Thyroid gland (tissue), 4 donors: ENCODE results near the gene HSPA12A.

ENCODE experiments used
- POLR2A ChIP-seq, 2 donors: fragments of 450-650 bp; IDR thresholded peaks; one replicate each; pipeline ENCODE4 v1.6.1; 2017; ENCODE audit warnings: antibody characterized with exemption in 2 of 2, mild to moderate bottlenecking in 2 of 2, moderate library complexity in 1 of 2
- TF ChIP-seq, protein P1 (sequence below), 6 experiments: fragments of 200-600 bp in 3 of 6; fragments of 450-650 bp in 3 of 6; sonication (generic) in 3 of 6; IDR thresholded peaks; one replicate each; pipeline ENCODE4 v1.5.1; 2016 to 2019; ENCODE audit warnings: antibody characterized with exemption in 6 of 6, mild to moderate bottlenecking in 2 of 6, inconsistent platforms in 1 of 6, moderate library complexity in 1 of 6

DNA sequence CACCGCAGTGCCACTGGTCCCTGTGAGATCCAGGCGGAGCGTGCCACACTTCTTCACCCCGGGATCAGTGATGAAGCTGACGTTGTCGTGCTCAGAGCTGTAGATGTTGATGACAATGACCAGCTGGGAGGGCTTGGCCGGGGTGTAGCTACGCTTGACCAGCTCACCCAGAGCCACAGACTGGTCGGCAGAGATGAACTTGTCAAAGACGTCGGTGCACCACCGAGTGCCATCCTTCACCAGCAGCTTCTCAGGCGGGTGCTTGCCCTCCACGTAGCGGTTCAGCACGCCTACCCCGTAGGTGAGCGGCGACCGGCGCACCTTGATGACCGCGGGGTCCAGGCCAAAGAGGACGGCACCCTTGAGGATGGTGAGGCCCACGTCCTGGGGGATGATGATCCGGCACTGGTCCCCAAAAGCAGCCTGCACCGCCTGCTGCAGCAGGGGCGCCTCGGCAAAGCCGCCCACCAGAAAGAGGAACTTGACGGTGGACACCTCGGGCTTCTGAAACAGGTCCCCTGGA lies 67.4 kb downstream of the HSPA12A start:
- TF ChIP-seq, protein P1, sequence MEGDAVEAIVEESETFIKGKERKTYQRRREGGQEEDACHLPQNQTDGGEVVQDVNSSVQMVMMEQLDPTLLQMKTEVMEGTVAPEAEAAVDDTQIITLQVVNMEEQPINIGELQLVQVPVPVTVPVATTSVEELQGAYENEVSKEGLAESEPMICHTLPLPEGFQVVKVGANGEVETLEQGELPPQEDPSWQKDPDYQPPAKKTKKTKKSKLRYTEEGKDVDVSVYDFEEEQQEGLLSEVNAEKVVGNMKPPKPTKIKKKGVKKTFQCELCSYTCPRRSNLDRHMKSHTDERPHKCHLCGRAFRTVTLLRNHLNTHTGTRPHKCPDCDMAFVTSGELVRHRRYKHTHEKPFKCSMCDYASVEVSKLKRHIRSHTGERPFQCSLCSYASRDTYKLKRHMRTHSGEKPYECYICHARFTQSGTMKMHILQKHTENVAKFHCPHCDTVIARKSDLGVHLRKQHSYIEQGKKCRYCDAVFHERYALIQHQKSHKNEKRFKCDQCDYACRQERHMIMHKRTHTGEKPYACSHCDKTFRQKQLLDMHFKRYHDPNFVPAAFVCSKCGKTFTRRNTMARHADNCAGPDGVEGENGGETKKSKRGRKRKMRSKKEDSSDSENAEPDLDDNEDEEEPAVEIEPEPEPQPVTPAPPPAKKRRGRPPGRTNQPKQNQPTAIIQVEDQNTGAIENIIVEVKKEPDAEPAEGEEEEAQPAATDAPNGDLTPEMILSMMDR (IDR thresholded peaks at IDR 0.05): no peak
- TF ChIP-seq POLR2A (IDR thresholded peaks at IDR 0.05): no peak
